C1 segment of cervical spinal cord (tissue), 14 donors: ENCODE data around the gene TFF1.

Source experiments
- DNase-seq, 14 donors: peaks; one replicate each; lab custom pipeline; 2025; lab: John Stamatoyannopoulos, UW

The TFF1 gene

GRCh38 chr21:42343963-42344510 is 22.3 kb downstream of the TFF1 start:
- no peak for DNase-seq

- no peak for DNase-seq
Observed at GRCh38 chr21:42343556-42343955, 22.8 kb downstream of the TFF1 start.

- no peak for DNase-seq
Observed at GRCh38 chr21:42343101-42343500, 23.2 kb downstream of the TFF1 start.

GRCh38 chr21:42341776-42342542 is 24.4 kb downstream of the TFF1 start:
- DNase-seq: no peak

- no peak for DNase-seq
Observed at GRCh38 chr21:42340187-42341050, 25.9 kb downstream of the TFF1 start.

GRCh38 chr21:42338729-42339715 is 27.3 kb downstream of the TFF1 start:
- DNase-seq: no peak

- DNase-seq: peak in 10 of 14 donors; percentile 10 to 67 (median 49)
Observed at GRCh38 chr21:42337830-42338728, 28.3 kb downstream of the TFF1 start.

GRCh38 chr21:42337276-42337675 is 29.1 kb downstream of the TFF1 start:
- DNase-seq: no peak

GRCh38 chr21:42336054-42336453 is 30.3 kb downstream of the TFF1 start:
- DNase-seq: no peak

- DNase-seq: no peak
Observed at GRCh38 chr21:42332557-42333317, 33.6 kb downstream of the TFF1 start.

- DNase-seq: no peak
Observed at GRCh38 chr21:42331660-42332059, 34.7 kb downstream of the TFF1 start.

GRCh38 chr21:42330380-42331371 is 35.7 kb downstream of the TFF1 start:
- no peak for DNase-seq

- no peak for DNase-seq
Observed at GRCh38 chr21:42324896-42325295, 41.4 kb downstream of the TFF1 start.

GRCh38 chr21:42321845-42322244 is 44.5 kb downstream of the TFF1 start:
- no peak for DNase-seq

GRCh38 chr21:42321231-42321630 is 45.1 kb downstream of the TFF1 start:
- DNase-seq: no peak

- DNase-seq: no peak
Observed at GRCh38 chr21:42320791-42321190, 45.5 kb downstream of the TFF1 start.

GRCh38 chr21:42319851-42320572 is 46.3 kb downstream of the TFF1 start:
- DNase-seq: no peak

GRCh38 chr21:42319376-42319775 is 47.0 kb downstream of the TFF1 start:
- no peak for DNase-seq
